Activated CD4-positive, CD25-positive, alpha-beta regulatory T cell (primary cell): ENCODE measurements around the gene ACAD9.

Source experiments
- DNase-seq, 4 experiments: peaks; one replicate each; lab custom pipeline; 2025; lab: John Stamatoyannopoulos, UW

ACAD9 gene

GRCh38 chr3:128935922-128936321 is 56.5 kb downstream of the ACAD9 start:
- DNase-seq: no peak

GRCh38 chr3:128936341-128936740 is 56.9 kb downstream of the ACAD9 start:
- DNase-seq: no peak

GRCh38 chr3:128940252-128940651 is 60.8 kb downstream of the ACAD9 start:
- DNase-seq: no peak

GRCh38 chr3:128942161-128942952 is 62.9 kb downstream of the ACAD9 start:
- DNase-seq: no peak

GRCh38 chr3:128945041-128945877 is 65.8 kb downstream of the ACAD9 start:
- no peak for DNase-seq

- no peak for DNase-seq
Measured at GRCh38 chr3:128945878-128946175, 66.4 kb downstream of the ACAD9 start.

- DNase-seq: no peak
Measured at GRCh38 chr3:128946411-128946810, 67.0 kb downstream of the ACAD9 start.

GRCh38 chr3:128949158-128949557 is 69.7 kb downstream of the ACAD9 start:
- no peak for DNase-seq

GRCh38 chr3:128950223-128950938 is 71.0 kb downstream of the ACAD9 start:
- no peak for DNase-seq

GRCh38 chr3:128956440-128956839 is 77.0 kb downstream of the ACAD9 start:
- DNase-seq: no peak
